GM10847 (cell line): ENCODE data around the gene RNF187.

Source experiments
- POLR2A ChIP-seq: IDR thresholded peaks from 2 replicates; pipeline ENCODE4 v1.6.1; 2011; ENCODE audit not compliant: insufficient read length; ENCODE audit errors: extremely low read depth

The RNF187 gene

DNA sequence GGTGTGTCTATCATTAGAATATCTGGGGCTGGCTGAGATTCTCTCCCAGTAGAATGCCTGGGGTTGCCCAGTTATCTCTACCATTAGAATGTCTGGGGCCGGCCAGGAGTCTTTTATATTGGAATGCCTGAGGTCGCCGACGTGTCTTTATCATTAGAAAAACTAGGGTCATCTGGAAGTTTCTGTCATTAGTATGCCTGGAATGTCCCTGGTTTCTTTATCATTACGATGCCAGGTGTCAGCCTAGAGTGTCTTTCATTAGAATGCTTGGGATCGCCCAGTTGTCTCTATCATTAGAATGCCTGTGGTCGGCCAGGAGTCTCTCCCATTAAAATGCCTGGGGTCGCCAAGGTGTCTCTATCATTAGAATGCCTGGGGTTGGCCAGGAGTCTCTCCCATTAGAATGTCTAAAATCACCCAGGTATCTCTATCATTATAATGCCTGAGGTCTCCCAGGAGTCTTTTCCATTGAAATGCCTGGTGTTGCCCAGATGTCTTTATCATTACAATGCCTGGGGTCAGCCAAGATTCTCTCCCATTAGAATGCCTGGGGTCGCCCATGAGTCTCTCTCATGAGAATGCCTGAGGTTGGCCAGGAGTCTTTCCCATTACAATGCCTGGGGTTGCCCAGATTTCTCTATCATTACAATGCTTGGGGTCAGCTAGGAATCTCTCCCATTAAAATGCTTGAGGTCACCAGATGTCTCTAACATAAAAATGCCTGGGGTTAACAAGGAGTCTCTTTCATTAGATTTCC is 53.2 kb downstream of the RNF187 start:
- no peak for TF ChIP-seq POLR2A

DNA sequence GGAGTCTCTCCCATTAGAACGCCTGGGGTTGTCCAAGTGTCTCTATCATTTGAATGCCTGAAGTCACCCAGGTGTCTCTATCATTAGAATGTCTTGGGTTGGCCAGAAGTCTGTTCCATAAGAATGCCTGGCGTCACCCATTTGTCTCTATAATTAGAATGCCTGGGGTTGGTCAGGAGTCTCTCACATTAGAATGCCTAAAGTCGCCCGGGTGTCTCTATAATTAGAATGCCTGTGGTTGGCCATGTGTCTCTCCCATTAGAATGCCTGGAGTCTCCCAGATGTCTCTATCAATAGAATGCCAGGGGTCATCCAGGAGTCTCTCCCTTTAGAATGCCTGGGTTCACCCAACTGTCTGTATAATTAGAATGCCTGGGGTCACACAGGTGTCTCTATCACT is 54.5 kb downstream of the RNF187 start:
- TF ChIP-seq POLR2A, result no peak

DNA sequence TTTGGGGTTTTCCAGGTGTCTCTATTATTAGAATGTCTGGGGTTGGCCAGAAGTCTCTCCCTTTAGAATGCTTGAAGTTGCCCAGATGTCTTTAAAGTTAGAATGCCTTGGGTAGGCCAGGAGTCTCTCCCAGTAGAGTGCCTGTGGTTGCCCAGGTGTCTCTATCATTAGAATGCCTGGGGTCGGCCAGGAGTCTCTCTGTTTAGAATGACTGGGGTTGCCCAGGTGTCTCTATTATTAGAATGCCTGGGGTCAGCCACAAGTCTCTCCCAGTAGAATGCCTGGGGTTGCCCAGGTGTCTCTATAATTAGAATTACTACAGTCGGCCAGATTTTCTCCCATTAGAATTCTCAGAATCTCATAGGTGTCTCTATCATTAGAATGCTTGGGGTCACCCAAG is 55.2 kb downstream of the RNF187 start:
- TF ChIP-seq POLR2A, result no peak

DNA sequence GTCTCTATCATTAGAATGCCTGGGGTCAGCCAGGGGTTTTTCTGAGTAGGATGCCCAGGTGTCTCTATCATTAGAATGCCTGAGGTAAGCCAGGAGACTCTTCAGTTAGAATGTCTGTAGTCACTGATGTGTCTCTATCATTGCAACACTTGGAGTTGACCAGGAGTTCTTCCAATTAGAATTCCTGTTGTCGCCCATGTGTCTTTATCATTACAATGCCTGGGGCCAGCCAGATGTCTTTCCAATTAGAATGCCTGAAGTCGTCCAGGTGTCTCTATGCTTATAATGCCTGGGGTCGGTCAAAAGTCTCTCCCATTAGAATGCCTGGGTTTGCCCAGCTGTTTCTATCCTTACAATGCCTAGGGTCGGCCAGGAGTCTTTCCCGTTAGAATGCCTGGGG is 55.8 kb downstream of the RNF187 start:
- TF ChIP-seq POLR2A, result no peak

DNA sequence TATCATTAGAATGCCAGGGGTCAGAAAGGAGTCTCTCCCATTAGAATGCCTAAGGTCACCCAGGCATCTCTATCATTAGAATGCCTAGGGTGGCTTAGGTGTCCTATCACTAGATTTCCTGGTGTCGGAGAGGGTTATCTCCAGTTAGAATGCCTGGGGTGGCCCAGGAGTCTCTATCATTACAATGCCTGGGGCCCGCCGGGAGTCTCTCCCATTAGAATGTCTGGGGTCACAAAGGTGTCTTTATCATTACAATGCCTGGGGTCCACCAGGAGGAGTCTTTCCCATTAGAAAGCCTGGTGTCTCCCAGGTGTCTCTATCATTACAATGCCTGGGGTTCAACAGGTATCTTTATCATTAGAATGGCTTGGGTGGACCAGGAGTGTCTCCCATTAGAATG is 56.2 kb downstream of the RNF187 start:
- no peak for TF ChIP-seq POLR2A

DNA sequence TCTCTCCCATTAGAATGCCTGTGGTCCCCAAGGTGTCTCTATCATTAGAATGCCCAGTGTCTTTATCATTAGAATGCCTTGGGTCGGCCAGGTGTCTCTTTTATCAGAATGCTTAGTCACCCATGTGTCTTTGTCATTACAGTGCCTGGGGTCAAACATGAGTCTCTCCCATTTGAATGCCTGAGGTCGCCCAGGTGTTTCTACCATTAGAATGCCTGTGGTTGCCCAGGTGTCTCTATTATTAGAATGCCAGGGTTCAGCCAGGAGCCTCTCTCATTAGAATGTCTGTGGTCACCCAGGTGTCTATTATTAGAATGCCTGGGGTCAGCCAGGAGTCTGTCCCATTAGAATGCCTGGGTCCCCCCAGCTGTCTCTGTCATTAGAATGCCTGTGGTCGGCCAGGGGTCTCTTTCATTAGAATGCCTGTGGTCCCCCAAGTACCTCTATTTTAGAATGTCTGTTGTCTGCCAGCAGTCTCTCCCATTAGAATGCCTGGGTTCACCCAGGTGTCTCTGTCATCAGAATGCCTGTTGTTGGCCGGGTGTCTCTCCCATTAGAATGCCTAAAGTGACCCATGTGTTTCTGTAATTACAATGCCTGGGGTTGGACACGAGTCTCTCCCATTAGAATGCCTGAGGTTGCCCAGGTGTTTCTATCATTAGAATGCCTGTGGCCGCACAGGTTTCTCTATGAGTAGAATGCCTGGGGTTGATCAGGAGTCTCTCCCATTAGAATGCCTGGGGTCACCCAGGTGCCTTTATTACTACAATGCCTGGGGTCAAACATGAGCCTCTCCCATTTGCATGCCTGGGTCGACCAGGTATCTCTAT is 57.1 kb downstream of the RNF187 start:
- TF ChIP-seq POLR2A, result no peak

DNA sequence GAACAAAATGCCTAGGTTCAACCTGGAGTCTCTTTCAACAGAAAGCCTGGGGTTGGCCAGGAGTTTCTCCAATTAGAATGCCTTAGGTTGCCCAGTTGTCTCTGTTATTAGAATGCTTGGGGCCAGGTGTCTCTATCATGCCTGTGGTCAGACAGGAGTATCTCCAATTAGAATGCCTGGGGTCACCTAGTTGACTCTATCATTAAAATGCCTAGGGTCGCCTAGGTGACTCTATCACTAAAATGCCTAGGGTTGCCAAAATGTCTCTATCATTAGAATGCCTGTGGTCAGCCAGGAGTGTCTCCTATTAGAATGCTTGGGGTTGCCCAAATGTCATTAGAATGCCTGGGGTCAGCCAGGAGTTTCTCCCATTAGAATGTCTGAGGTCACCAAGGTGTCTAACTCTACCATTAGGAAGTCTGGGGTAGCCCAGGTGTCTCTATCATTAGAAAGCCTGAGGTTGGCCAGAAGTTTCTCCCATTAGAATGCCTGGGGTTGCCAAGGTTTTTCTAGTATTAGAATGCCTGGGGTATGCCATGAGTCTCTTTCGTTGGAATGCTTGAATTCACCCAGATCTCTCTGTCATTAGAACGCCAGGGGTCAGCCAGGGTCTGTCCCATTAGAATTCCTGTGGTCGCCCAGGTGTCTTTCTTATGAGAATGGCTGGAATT is 57.9 kb downstream of the RNF187 start:
- TF ChIP-seq POLR2A, result no peak
